ENCODE data around the gene ERFE.

Gene ERFE

DNA sequence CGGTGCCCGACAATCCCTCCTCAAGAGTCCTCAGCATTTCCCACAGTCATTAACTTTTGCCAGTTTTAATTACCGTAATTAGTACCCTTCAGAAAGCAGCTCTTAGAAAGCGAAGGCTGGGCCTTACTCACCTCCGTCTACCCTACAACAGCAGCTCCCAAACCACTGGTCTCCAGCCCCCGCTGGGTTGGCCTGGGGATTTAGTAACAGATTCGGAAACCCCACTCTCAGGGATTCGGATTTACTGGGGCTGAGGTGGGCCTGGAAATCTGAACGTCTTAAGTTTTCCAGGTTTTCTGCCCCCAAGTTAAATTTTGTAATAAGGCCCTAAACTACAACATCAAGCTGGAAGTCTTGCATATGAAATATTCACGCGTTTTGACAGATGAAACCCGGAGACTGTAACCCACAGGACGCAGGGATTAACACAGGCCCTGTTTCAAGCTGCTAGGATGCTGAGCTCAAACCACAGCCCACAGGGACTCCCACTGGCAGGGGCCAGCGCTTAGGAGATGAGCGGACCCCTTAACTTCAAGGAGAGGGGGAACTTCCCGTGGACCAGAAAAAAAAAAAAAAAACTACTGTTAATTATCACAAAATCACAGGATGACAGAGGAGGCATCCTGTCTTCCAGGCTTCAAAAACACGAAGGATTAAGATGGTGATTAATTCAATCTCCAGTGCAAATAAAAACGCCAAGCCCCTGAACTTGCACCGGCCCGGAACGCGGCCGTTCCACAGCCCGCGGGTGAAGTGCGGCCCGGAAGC lies 43.7 kb downstream of the ERFE start:
- in situ Hi-C loops (cut with MboI; ENCODE audit: low sequenced_read_pairs) = no loop called here

DNA sequence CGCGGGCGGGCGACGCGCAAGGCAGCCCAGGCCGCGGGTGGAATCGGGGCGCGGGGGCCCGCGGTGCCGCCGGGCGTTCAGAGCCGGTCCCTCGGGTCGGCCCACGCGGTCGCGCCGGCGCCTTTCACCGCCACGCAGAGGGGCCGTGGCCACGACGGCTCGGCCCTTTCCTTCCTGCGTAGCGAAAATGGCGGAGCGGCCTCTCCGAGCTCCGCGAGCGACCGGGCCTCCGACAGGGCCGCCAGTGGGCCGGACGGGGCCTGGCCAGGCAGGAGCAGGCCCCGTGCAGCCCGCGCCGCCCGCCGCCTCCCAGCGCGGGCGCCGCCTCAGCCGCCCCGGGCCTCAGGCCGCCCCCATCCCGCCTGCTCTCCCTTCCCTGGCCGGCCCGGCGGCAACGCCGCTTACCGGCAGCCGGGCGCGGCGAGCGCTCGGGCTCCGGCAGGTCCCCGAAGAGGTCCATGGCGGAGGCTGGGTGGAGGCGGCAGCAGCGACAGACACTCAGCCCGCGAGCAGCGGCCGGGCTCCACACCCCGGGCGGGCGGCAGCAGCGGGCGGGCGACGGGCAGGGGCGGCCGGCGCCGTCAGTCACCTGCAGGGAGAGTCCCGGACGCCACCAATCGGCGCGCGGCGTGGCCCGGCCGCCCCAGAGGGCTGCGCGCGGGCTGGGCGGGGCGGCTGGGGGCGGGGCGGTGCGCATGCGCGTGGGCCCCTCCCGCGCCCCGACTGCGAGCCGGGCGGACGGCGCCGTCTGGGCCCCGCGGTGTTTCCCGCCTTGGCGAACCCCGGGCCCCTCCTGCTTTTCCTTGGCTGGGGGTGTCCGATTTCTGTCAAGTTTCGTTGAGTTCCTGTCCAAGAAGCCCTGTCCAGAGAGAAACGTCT lies 44.6 kb downstream of the ERFE start, which contains the start of gene ILKAP:
Gene ILKAP (minus strand): TSS at position 602 of the 879 bp plus-strand sequence. CDS start 142 bp downstream, at position 460.
- in situ Hi-C loops (cut with MboI; ENCODE audit: low sequenced_read_pairs) = no loop called here

DNA sequence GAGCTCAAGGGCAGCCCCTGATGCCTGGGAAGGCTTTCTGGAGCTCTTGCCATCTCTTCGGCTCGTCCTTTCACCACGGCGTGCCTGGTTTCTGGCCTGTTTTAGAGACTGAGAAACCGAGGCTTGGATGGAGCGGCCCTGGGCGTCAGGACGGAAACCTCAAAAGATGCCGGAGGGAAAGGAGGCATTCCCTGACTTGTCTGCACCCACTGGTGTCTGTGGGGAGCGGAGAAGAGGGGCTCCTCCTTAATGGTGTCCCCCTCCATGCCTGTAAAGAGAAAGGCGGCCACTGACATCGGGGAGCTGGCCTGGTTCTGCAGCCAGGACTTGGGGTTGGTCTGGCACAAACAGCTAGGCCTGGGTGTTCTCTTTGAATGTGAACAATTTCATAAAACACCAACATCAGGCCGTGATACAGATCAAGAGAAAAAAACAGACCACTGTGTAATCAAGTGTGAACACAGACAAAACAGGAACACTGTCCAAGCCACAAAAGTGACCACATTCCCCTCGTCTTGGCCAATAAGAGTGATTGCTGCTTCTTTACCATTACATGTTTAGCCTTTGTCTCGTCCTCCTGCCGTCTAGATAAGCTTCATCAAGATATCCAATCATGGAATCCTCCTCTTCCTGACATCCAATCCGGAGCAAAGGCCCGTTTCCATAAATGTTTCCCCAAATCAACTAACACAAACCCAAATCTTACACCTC lies 45.4 kb downstream of the ERFE start:
- in situ Hi-C loops (cut with MboI; ENCODE audit: low sequenced_read_pairs) = no loop called here

DNA sequence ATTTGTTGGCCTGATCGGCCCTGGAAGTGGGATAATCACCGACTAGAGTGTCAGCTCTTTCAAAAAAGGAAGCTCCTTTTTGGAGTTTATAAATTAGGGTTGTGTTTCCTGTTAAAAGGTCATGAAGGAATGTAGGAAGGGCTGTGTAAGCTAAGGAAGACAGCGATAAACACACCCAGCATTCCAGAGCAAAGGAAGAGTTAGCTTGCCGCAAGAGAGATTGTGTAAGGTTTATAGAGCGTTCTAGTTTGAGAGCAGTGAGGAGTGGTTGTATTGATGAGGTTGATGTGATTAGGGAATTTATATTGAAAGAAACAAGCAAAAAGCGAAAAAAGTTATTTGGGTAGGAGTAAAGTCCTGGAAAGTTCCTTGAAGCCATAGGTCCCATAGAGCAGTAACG lies 48.2 kb downstream of the ERFE start:
- in situ Hi-C loops (cut with MboI; ENCODE audit: low sequenced_read_pairs) = no loop called here

DNA sequence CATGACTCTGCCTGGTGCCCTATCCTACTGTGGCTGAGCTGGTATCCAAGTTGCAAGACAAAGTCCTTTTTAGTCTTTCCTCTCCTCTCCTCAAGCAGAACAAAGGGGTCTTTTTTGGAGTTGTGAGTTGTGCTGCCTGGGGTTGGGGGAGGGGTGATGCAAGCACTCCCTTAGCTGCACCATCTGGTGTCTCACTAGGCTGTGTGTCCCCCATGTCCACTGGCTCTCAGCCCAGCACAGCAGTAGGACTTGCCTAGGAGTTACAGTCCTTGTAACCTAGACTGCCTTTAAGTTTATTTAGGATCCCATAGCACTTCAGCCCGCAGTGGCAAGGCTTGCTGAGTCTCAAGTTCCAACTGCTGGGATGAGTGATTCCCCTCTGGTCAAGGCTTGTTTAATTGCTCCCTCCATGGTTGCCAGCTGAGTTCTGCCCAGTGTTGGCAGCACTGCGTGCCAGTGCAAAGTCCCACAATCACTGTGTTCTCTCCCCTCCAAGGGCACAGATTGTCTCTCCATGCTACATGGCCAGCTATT lies 57.9 kb downstream of the ERFE start:
- in situ Hi-C loops (cut with MboI; ENCODE audit: low sequenced_read_pairs) = no loop called here
